ENCODE measurements around the gene TMEM72.

TMEM72 gene

GRCh38 chr10:44958196-44958897 lies 47.2 kb downstream of the TMEM72 start:
- DNase-seq (ENCODE audit: extremely low read depth, low read depth): no peak
- TF ChIP-seq, protein P1, sequence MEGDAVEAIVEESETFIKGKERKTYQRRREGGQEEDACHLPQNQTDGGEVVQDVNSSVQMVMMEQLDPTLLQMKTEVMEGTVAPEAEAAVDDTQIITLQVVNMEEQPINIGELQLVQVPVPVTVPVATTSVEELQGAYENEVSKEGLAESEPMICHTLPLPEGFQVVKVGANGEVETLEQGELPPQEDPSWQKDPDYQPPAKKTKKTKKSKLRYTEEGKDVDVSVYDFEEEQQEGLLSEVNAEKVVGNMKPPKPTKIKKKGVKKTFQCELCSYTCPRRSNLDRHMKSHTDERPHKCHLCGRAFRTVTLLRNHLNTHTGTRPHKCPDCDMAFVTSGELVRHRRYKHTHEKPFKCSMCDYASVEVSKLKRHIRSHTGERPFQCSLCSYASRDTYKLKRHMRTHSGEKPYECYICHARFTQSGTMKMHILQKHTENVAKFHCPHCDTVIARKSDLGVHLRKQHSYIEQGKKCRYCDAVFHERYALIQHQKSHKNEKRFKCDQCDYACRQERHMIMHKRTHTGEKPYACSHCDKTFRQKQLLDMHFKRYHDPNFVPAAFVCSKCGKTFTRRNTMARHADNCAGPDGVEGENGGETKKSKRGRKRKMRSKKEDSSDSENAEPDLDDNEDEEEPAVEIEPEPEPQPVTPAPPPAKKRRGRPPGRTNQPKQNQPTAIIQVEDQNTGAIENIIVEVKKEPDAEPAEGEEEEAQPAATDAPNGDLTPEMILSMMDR (IDR thresholded peaks at IDR 0.05; ENCODE audit: low read depth, low read length, missing control alignments): no peak
- peak overlapping the region; percentile 77 for H3K4me3 ChIP-seq (replicated peaks; ENCODE audit: low read depth, low read length)

DNA sequence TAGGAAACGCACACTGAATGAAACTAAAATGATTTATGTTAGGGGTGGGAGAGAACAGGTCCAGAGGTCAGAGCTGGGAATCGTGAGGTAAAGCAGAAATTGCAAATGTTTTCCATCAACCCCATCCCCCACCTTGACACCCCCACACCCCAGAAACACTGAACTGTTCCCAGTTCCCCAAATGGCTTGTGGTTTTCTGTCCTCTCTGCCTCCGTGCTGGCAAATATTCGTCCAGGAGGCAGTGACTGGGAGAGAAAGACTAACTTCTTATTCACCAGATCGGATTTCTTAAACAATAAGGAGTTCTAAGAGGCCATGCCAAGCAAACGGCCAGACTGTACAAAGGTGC lies 47.7 kb downstream of the TMEM72 start:
- TF ChIP-seq, protein P1 (IDR thresholded peaks at IDR 0.05; ENCODE audit: low read depth, low read length, missing control alignments): no peak
- no peak for DNase-seq (ENCODE audit: extremely low read depth, low read depth)

GRCh38 chr10:44959247-44960087 lies 48.3 kb downstream of the TMEM72 start, which contains the start of gene RASSF4:
TSS of gene RASSF4 (plus strand) at chr10:44959802. CDS start at chr10:44970203, 10,401 bp downstream.
- TF ChIP-seq, protein P1 (IDR thresholded peaks at IDR 0.05; ENCODE audit: low read depth, low read length, missing control alignments): no peak
- peak within 1 kb of the TSS; percentile 77 for H3K4me3 ChIP-seq (replicated peaks; ENCODE audit: low read depth, low read length)
- no peak for DNase-seq (ENCODE audit: extremely low read depth, low read depth)

More for the DNA sequence above, 47.7 kb downstream of the TMEM72 start:
- H3K4me3 ChIP-seq (replicated peaks; ENCODE audit: low read depth, low read length): peak overlapping the region; percentile 77

- peak overlapping the region; percentile 77 for H3K4me3 ChIP-seq (replicated peaks; ENCODE audit: low read depth, low read length)
- TF ChIP-seq, protein P1 (IDR thresholded peaks at IDR 0.05; ENCODE audit: low read depth, low read length, missing control alignments): no peak
- DNase-seq (ENCODE audit: extremely low read depth, low read depth): no peak
Measured at GRCh38 chr10:44960088-44960460, 48.9 kb downstream of the TMEM72 start.

DNA sequence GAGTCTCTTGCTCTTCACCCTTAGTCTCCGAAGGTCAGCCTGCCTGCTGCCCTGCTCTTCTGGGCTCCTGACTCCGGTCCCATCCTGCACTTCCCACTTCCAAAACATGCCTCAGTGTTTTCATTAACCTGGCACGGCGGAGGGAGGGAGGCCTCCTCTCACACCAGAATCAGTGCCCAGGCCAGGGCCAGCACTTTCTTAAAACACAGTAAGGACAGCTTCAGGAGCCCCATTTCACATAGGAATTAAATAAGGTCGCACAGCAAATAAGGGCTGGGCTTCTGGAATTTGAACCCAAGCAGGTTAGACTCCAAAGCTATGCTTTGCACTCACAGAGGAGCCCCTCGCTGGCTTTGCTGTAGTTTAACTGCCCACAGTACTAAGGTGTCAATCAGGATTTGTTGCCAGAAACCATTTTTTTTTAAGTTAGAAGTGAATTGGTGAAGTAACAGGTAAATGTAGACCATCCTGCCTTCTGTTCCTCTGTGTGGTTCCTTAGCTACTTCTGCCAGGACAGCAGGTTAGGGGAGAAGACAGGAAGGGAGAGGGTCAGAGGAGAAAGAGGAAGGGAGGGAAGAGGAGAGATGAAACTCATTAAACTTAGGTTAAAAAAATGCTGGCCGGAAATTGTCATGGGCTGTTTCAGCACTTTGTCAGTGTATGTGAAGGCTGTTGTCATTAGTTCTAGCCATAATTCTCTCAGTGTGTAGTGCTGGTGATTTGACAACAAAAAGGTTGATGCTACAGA lies 49.5 kb downstream of the TMEM72 start:
- DNase-seq (ENCODE audit: extremely low read depth, low read depth): no peak
- no peak overlapping the region for H3K4me3 ChIP-seq (replicated peaks; ENCODE audit: low read depth, low read length)
- TF ChIP-seq, protein P1 (IDR thresholded peaks at IDR 0.05; ENCODE audit: low read depth, low read length, missing control alignments): no peak

DNA sequence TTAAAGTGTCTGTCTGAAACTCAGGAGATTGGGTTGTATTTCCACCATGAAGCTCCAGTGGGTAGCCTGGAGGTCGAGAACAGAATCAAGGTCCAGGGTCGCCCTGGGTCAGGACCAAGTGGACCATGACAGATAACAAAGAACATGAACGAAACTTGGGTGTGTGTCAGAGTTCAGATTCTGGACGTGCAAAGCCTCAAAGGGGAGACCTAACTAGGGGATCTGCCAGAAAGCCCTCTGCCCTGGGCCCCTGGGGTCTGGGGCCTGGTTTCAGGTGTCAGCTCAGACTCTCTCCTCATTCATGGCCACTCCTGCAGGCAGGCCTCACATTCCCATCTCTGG lies 50.1 kb downstream of the TMEM72 start:
- no peak for DNase-seq (ENCODE audit: extremely low read depth, low read depth)
- H3K4me3 ChIP-seq (replicated peaks; ENCODE audit: low read depth, low read length): no peak overlapping the region
- TF ChIP-seq, protein P1 (IDR thresholded peaks at IDR 0.05; ENCODE audit: low read depth, low read length, missing control alignments): no peak
